C4-2B (cell line): ENCODE data around the gene KIF26B.

Source experiments
- H3K27ac ChIP-seq: fragments of 450-650 bp; 2 replicates; pipeline ENCODE4 v1.5.1; 2017
- CTCF ChIP-seq: fragments of 450-650 bp; conservative IDR thresholded peaks from 2 replicates; pipeline ENCODE4 v1.5.1; 2017; ENCODE audit warnings: mild to moderate bottlenecking
- ZFX ChIP-seq: fragments of 450-650 bp; IDR thresholded peaks from 2 replicates; pipeline ENCODE4 v1.6.1; 2017

Gene KIF26B

GRCh38 chr1:245484176-245484575, 329.4 kb downstream of the KIF26B start:
- TF ChIP-seq CTCF (no peak), ZFX (no peak)
- no peak overlapping the region for H3K27ac ChIP-seq

- no peak overlapping the region for H3K27ac ChIP-seq
- TF ChIP-seq CTCF (no peak), ZFX (no peak)
Measured at GRCh38 chr1:245485996-245486395, 331.2 kb downstream of the KIF26B start.

GRCh38 chr1:245486775-245487470, 332.1 kb downstream of the KIF26B start:
- H3K27ac ChIP-seq, result no peak overlapping the region
- no peak for TF ChIP-seq CTCF

- no peak overlapping the region for H3K27ac ChIP-seq
- TF ChIP-seq ZFX (no peak), CTCF (no peak)
Measured at GRCh38 chr1:245488346-245489129, 333.8 kb downstream of the KIF26B start.

- no peak overlapping the region for H3K27ac ChIP-seq
- TF ChIP-seq ZFX (no peak), CTCF (no peak)
Measured at GRCh38 chr1:245489838-245490237, 335.1 kb downstream of the KIF26B start.

GRCh38 chr1:245493029-245493428, 338.2 kb downstream of the KIF26B start:
- no peak overlapping the region for H3K27ac ChIP-seq
- no peak for TF ChIP-seq ZFX
- peak; percentile 62 for TF ChIP-seq CTCF

- TF ChIP-seq ZFX (no peak), CTCF (no peak)
Measured at GRCh38 chr1:245495681-245496080, 340.9 kb downstream of the KIF26B start.

More at GRCh38 chr1:245495681-245496080, 340.9 kb downstream of the KIF26B start:
- H3K27ac ChIP-seq, result no peak overlapping the region
